HepG2 (cell line): ENCODE data around the gene TOB1. TPM values are rescaled to one million over a fixed set of nuclear protein-coding genes. Genes with fewer than 3 reads are reported as not detected.

Experiments used
- AHDC1 ChIP-seq: sonication (generic); formaldehyde crosslinking; IDR thresholded peaks from 2 replicates; pipeline ENCODE4 v1.5.1; 2020; ENCODE audit warnings: mild to moderate bottlenecking, missing genetic modification reagents, borderline replicate concordance
- ETV5 ChIP-seq: IDR thresholded peaks from 2 replicates; pipeline ENCODE4 v1.6.1; 2018; ENCODE audit warnings: missing biosample characterization, missing genetic modification reagents, inconsistent platforms, borderline replicate concordance
- MXD3 ChIP-seq: IDR thresholded peaks from 2 replicates; pipeline ENCODE4 v1.6.1; 2016; ENCODE audit warnings: mild to moderate bottlenecking, missing biosample characterization, missing genetic modification reagents
- MZF1 ChIP-seq: sonication (generic); formaldehyde crosslinking; IDR thresholded peaks from 2 replicates; pipeline ENCODE4 v1.8.1; 2023; ENCODE audit warnings: mild to moderate bottlenecking, missing genetic modification reagents, borderline replicate concordance
- NKX3-1 ChIP-seq: sonication (generic); formaldehyde crosslinking; IDR thresholded peaks from 2 replicates; pipeline ENCODE4 v1.5.0; 2020; ENCODE audit warnings: missing genetic modification reagents
- RBM22 ChIP-seq: fragments of 200-400 bp; formaldehyde crosslinking; optimal IDR thresholded peaks from 2 replicates; pipeline ENCODE3; 2017; ENCODE audit warnings: mild to moderate bottlenecking, low read length, moderate library complexity
- SOX5 ChIP-seq: IDR thresholded peaks from 2 replicates; pipeline ENCODE4 v1.6.1; 2016; ENCODE audit warnings: borderline replicate concordance
- ZNF234 ChIP-seq: sonication (generic); formaldehyde crosslinking; conservative IDR thresholded peaks from 2 replicates; pipeline ENCODE4 v1.5.1; 2020; ENCODE audit warnings: mild to moderate bottlenecking, missing genetic modification reagents
- ZNF407 ChIP-seq: sonication (generic); formaldehyde crosslinking; IDR thresholded peaks from one replicate; pipeline ENCODE4 v1.5.1; 2020; ENCODE audit warnings: mild to moderate bottlenecking, missing genetic modification reagents; ENCODE audit errors: not compliant biosample characterization
- ZNF546 ChIP-seq: sonication (generic); formaldehyde crosslinking; conservative IDR thresholded peaks from 2 replicates; pipeline ENCODE4 v1.8.1; 2023; ENCODE audit warnings: mild to moderate bottlenecking, missing genetic modification reagents
- ZNF569 ChIP-seq: sonication (generic); formaldehyde crosslinking; IDR thresholded peaks from 2 replicates; pipeline ENCODE4 v1.5.0; 2020; ENCODE audit warnings: mild to moderate bottlenecking, missing genetic modification reagents, moderate library complexity, borderline replicate concordance
- ZNF704 ChIP-seq: sonication (generic); formaldehyde crosslinking; IDR thresholded peaks from 2 replicates; pipeline ENCODE4 v1.8.1; 2023; ENCODE audit warnings: mild to moderate bottlenecking, inconsistent platforms, moderate library complexity, missing genetic modification reagents, borderline replicate concordance
- ZNF772 ChIP-seq: sonication (generic); formaldehyde crosslinking; IDR thresholded peaks from 2 replicates; pipeline ENCODE4 v1.5.0; 2020; ENCODE audit warnings: mild to moderate bottlenecking, missing genetic modification reagents
- polyA plus RNA-seq, 8 experiments: library from polyadenylated mRNA; depleted of rRNA in 3 of 8; stranded (reverse) in 7 of 8; unstranded in 1 of 8; fragments of >200 nt; fragmentation: Illumina TruSeq in 4 of 8; extraction: Trizol in 4 of 8; gene quantifications; 2 replicates each; pipeline versions ENCODE4 v1.2.1 to v1.2.3, GENCODE V29; 2011 to 2016; ENCODE audit warnings: low read depth in 4 of 8, missing spikeins in 1 of 8, mixed read lengths in 1 of 8; ENCODE audit not compliant: insufficient read depth in 1 of 8
- total RNA-seq, 5 experiments: library from RNA; depleted of rRNA; stranded (reverse); fragments of >200 nt; fragmentation: Illumina TruSeq; extraction: Trizol; gene quantifications; 2 replicates each; pipeline ENCODE4 v1.2.3, GENCODE V29; 2016; ENCODE audit warnings: low read depth in 1 of 5

The TOB1 gene
- total and polyA plus RNA-seq, 2 of the 13 experiments (the other 11 are each of a cell fraction or from before 2014, with no cell fraction given): 21.9 to 57.7 TPM

GRCh38 chr17:50855708-50856330 is 10.3 kb downstream of the TOB1 start (continued):
- peak; percentile 81; the same call in 1 of the 2 replicates for TF ChIP-seq AHDC1 (CRISPR knock-in tag)
- TF ChIP-seq ZNF407 (CRISPR knock-in tag): no peak
- no peak for TF ChIP-seq ZNF772 (CRISPR knock-in tag)
- no peak for TF ChIP-seq RBM22
- no peak for TF ChIP-seq ZNF704
- no peak for TF ChIP-seq ZNF569
- no peak for TF ChIP-seq ETV5 (CRISPR knock-in tag)
- TF ChIP-seq MZF1: no peak
- TF ChIP-seq ZNF546: no peak
- TF ChIP-seq MXD3 (CRISPR knock-in tag): no peak
- no peak for TF ChIP-seq ZNF234 (CRISPR knock-in tag)
- TF ChIP-seq NKX3-1: no peak
- peak; percentile 65; the same call in 1 of the 2 replicates for TF ChIP-seq SOX5 (CRISPR knock-in tag)
